GM12874 (cell line): ENCODE measurements around the gene RAB2B.

Experiments used
- CTCF ChIP-seq: IDR thresholded peaks from 2 replicates; pipeline ENCODE4 v1.5.1; 2011; ENCODE audit warnings: low read depth, mild to moderate bottlenecking, control low read depth, low read length, moderate library complexity; ENCODE audit not compliant: insufficient read depth

Gene RAB2B

DNA sequence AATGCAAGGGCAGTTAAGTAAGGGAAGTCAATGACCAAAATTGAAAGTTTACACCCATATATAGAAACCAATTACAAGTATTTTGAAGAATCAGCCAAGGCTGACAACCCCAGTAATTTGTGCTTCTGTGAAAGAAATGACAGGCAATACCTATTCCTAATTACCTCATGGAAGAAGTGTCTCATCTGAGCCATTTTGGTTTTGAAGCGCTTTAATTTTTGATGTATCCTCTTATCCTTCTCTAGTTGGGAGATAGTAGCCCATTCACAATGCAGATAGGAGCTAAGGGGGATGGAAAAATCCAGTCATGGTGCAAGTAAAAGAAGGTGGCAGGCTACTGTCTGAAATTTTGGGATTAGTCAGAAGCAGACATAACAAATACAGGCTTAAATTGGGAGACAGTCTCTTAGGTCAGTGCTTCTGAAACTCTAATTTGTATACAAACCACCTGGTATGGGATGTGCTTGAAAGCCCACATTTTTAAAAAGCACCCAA is 62.6 kb downstream of the RAB2B start:
- TF ChIP-seq CTCF = no peak
